HG02678 (cell line): ENCODE results near the gene DYDC2.
"Not testable (repeated sequence)": the region's sequence is repeated elsewhere in the genome, so short reads cannot be mapped to it uniquely, and the experiment has no call there.

ENCODE experiments used
- ATAC-seq: cut with Tn5 transposase; IDR thresholded peaks from one replicate; pipeline ENCODE4 v1.9.1; 2021; ENCODE audit warnings: mild to moderate bottlenecking, moderate library complexity; ENCODE audit not compliant: unreplicated experiment

The DYDC2 gene

DNA sequence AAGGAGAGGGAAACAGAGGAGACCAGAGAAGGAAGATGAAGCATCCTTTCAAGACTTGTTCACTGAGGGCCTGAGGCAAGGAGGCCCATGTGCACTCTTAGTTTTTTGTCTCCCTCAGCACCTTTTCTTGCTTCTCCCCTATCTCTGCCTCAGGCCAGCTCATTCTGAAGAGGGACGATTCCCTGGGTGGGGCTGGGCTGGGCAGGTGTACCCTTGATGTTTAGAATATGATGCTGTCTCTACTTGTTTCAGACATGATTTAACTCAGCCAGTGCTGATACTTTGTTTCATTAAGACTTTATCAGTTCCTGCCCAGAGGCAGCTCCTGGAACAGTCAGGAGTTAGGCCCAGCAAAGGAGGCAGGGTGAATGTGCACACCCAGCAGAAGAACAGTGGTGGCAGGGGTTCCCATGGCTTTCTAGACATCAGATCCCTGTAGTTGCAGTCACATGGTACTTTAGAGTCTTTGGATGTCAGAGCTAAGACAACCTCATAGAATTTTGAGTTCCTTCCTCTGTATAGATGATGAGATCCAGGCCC is 55.2 kb downstream of the DYDC2 start:
- no peak for ATAC-seq

- no peak for ATAC-seq
Measured at GRCh38 chr10:80412486-80412885, 55.9 kb downstream of the DYDC2 start.

DNA sequence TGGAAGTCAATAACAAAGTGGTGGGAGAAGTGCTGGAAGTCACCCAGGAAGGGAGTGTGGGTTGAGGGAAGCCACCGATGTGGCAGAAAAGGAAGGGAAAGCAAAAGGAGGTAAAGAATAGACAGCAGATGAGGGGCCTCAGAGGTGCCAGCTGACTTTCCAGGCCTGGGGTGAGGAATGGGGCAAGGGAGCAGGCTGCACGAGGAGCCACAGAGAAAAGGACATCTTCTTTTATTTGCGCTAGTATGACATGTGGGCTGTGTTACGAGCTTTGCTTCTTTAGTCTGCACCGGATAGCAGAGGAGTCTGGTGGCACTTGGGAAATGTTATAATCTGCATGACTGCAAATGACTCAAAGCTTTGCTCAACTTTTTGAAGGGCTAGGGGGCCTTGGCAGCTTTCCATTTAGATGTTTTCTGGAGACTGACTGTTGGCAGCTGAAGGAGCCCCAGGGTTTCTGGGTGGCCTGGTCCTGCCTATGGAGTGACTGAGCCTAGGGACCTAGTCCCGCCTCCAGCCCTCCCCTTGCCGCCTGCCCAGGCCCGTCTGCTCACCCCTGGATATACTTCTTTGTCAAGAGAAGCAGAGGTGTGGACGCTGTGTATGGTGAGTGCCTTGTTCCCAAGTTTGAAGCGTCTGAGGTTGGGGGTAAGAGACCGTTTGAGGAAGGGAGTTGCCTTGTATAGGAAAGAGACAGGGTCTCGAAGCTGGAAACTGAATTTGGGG is 56.9 kb downstream of the DYDC2 start:
- no peak for ATAC-seq

DNA sequence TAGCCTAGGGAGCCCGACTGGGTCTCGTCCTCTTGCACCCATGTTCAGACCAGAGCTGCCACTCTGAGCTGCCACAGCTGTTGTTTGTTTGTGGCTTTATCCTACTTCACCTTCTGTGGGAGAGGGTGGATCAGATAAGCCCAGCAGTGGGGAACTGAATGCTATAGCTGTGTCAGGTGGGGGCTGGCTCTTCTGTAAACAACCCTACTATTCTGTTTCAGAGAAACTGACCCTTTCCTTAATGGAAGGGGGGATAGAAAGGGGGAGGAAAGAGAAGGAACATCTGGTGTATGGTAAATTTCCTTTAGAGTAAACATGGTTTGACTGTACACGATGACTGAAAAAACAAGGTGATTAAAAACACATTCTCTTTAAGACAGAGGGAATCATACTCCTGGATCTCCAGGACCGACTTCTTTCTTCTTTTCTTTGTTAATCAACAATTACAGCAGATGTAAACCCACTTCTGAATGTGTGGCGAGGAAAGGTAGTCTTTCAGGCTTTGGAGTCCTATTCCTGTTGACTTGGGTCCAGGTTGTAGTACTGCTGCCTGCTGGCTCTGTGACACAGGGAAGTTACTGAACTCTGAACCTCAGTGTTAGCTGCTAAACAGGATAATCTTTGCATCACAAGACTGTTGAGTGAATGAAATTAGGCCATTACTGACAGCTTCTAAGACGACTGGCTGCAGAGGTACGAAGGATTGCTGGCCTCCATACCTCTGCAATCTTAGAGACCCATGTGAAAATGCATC is 57.7 kb downstream of the DYDC2 start:
- no peak for ATAC-seq

GRCh38 chr10:80415734-80416478 is 59.3 kb downstream of the DYDC2 start:
- ATAC-seq, result no peak

GRCh38 chr10:80416479-80417098 is 60.0 kb downstream of the DYDC2 start:
- no peak for ATAC-seq

GRCh38 chr10:80417256-80417655 is 60.7 kb downstream of the DYDC2 start:
- not testable (repeated sequence) for ATAC-seq
